ENCODE results near the gene PRKAR2B. TPM values are rescaled to one million over a fixed set of nuclear protein-coding genes. Genes with fewer than 3 reads are reported as not detected.

PRKAR2B gene
- polyA plus RNA-seq, 1 donor from 2014 or later, result 297 TPM

DNA sequence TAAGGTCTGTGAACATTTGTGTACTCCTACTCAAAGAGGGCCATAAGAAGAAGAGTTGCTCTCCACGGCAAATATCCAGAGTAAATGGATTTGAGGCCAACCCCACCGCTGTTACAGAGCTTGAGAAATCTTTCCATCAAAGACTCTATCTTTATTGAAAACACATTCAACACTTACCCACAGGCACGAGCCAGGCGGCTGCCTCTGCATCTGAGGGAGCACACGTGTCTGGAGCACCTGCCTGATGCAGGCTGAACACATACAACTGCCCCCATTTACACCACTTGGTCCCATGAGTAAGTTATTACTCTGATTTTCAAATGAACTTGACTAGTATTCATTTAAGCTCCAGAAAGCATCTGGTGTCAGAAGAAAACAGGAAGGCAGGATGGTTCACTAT, 163.0 kb downstream of the PRKAR2B start:
- Histone ChIP-seq H3K27ac (ENCODE audit: low read length) (no peak overlapping the region), H3K9me3 (ENCODE audit: low read length) (no peaks in the 10 kb centered on the region), H3K79me2 (replicated peaks; ENCODE audit: insufficient read depth, low read length) (no peaks in the 10 kb centered on the region), H3K4me2 (ENCODE audit: low read length) (no peak overlapping the region), H3K4me3 (ENCODE audit: low read length) (no peak overlapping the region), H3F3A (ENCODE audit: insufficient read depth, low read length, poor library complexity, severe bottlenecking) (no peaks in the 10 kb centered on the region), H2AFZ (ENCODE audit: low read depth, low read length) (no peak overlapping the region), H4K20me1 (ENCODE audit: insufficient read depth) (no peaks in the 10 kb centered on the region), H3K9me2 (ENCODE audit: insufficient read depth, low read length) (no peaks in the 10 kb centered on the region), H3K27me3 (ENCODE audit: insufficient read depth, low read depth, low read length) (no peaks in the 10 kb centered on the region), H3K36me3 (ENCODE audit: insufficient read depth, low read length) (peaks cover 12% of the 10 kb centered on the region), H3K9ac (ENCODE audit: low read length) (no peak overlapping the region)
- TF ChIP-seq RAD21 (conservative IDR thresholded peaks at IDR 0.05), result no peak
- TF ChIP-seq, protein P1, sequence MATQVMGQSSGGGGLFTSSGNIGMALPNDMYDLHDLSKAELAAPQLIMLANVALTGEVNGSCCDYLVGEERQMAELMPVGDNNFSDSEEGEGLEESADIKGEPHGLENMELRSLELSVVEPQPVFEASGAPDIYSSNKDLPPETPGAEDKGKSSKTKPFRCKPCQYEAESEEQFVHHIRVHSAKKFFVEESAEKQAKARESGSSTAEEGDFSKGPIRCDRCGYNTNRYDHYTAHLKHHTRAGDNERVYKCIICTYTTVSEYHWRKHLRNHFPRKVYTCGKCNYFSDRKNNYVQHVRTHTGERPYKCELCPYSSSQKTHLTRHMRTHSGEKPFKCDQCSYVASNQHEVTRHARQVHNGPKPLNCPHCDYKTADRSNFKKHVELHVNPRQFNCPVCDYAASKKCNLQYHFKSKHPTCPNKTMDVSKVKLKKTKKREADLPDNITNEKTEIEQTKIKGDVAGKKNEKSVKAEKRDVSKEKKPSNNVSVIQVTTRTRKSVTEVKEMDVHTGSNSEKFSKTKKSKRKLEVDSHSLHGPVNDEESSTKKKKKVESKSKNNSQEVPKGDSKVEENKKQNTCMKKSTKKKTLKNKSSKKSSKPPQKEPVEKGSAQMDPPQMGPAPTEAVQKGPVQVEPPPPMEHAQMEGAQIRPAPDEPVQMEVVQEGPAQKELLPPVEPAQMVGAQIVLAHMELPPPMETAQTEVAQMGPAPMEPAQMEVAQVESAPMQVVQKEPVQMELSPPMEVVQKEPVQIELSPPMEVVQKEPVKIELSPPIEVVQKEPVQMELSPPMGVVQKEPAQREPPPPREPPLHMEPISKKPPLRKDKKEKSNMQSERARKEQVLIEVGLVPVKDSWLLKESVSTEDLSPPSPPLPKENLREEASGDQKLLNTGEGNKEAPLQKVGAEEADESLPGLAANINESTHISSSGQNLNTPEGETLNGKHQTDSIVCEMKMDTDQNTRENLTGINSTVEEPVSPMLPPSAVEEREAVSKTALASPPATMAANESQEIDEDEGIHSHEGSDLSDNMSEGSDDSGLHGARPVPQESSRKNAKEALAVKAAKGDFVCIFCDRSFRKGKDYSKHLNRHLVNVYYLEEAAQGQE (IDR thresholded peaks at IDR 0.05; ENCODE audit: borderline replicate concordance), result no peak
- TF ChIP-seq EZH2 (IDR thresholded peaks at IDR 0.05; ENCODE audit: borderline replicate concordance, insufficient read depth, low read length, poor library complexity, severe bottlenecking), result no peak
- TF ChIP-seq POLR2AphosphoS5 (IDR thresholded peaks at IDR 0.05), result no peak
- TF ChIP-seq, protein P2, sequence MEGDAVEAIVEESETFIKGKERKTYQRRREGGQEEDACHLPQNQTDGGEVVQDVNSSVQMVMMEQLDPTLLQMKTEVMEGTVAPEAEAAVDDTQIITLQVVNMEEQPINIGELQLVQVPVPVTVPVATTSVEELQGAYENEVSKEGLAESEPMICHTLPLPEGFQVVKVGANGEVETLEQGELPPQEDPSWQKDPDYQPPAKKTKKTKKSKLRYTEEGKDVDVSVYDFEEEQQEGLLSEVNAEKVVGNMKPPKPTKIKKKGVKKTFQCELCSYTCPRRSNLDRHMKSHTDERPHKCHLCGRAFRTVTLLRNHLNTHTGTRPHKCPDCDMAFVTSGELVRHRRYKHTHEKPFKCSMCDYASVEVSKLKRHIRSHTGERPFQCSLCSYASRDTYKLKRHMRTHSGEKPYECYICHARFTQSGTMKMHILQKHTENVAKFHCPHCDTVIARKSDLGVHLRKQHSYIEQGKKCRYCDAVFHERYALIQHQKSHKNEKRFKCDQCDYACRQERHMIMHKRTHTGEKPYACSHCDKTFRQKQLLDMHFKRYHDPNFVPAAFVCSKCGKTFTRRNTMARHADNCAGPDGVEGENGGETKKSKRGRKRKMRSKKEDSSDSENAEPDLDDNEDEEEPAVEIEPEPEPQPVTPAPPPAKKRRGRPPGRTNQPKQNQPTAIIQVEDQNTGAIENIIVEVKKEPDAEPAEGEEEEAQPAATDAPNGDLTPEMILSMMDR (IDR thresholded peaks at IDR 0.05; ENCODE audit: poor library complexity, severe bottlenecking), result no peak
- TF ChIP-seq TAF1 (IDR thresholded peaks at IDR 0.05; ENCODE audit: low read depth), result no peak
- TF ChIP-seq EP300 (conservative IDR thresholded peaks at IDR 0.05; ENCODE audit: poor library complexity, severe bottlenecking), result no peak
- no peak for TF ChIP-seq MXI1 (conservative IDR thresholded peaks at IDR 0.05; ENCODE audit: poor library complexity, severe bottlenecking)
- TF ChIP-seq SMC3 (conservative IDR thresholded peaks at IDR 0.05; ENCODE audit: poor library complexity), result no peak

DNA sequence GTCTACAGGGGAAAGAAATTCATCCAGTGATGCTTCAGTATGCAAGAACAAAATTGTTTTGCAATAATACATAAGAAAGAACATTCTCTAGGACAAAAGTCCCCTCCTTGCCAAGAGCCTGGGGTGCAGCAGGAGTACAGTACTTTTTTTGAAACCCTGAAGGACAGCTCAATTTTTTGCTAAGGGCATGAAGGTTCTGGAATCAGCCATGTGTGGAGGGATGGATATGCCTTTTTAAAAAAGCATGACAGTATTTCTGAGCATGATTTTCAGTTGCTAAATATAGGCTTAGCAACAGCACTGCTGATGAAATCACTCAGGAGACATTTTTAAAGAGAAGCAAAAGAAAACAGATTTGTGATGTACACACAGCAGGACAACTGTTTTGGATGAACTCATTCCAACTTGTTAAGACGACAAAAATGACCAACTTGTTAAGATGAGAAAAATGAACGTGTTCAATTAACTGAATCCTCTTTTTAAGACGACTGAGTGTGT, 163.6 kb downstream of the PRKAR2B start:
- peaks cover 12% of the 10 kb centered on the region for H3K36me3 ChIP-seq (ENCODE audit: insufficient read depth, low read length)
- no peak overlapping the region for H2AFZ ChIP-seq (ENCODE audit: low read depth, low read length)
- no peaks in the 10 kb centered on the region for H3F3A ChIP-seq (ENCODE audit: insufficient read depth, low read length, poor library complexity, severe bottlenecking)
- no peak for TF ChIP-seq TAF1 (IDR thresholded peaks at IDR 0.05; ENCODE audit: low read depth)
- TF ChIP-seq SMC3 (conservative IDR thresholded peaks at IDR 0.05; ENCODE audit: poor library complexity), result no peak
- no peak for TF ChIP-seq EP300 (conservative IDR thresholded peaks at IDR 0.05; ENCODE audit: poor library complexity, severe bottlenecking)
- no peak for TF ChIP-seq RAD21 (conservative IDR thresholded peaks at IDR 0.05)
- TF ChIP-seq MXI1 (conservative IDR thresholded peaks at IDR 0.05; ENCODE audit: poor library complexity, severe bottlenecking), result no peak
- TF ChIP-seq, protein P1 (IDR thresholded peaks at IDR 0.05; ENCODE audit: borderline replicate concordance), result no peak
- TF ChIP-seq, protein P2 (IDR thresholded peaks at IDR 0.05; ENCODE audit: poor library complexity, severe bottlenecking), result no peak
- no peak for TF ChIP-seq POLR2AphosphoS5 (IDR thresholded peaks at IDR 0.05)
- TF ChIP-seq EZH2 (IDR thresholded peaks at IDR 0.05; ENCODE audit: borderline replicate concordance, insufficient read depth, low read length, poor library complexity, severe bottlenecking), result no peak
- no peak overlapping the region for H3K4me3 ChIP-seq (ENCODE audit: low read length)
- no peaks in the 10 kb centered on the region for H3K9me2 ChIP-seq (ENCODE audit: insufficient read depth, low read length)
- no peak overlapping the region for H3K4me2 ChIP-seq (ENCODE audit: low read length)
- no peak overlapping the region for H3K27ac ChIP-seq (ENCODE audit: low read length)
- H3K9me3 ChIP-seq (ENCODE audit: low read length), result no peaks in the 10 kb centered on the region
- no peaks in the 10 kb centered on the region for H3K27me3 ChIP-seq (ENCODE audit: insufficient read depth, low read depth, low read length)
- H3K79me2 ChIP-seq (replicated peaks; ENCODE audit: insufficient read depth, low read length), result no peaks in the 10 kb centered on the region
- H4K20me1 ChIP-seq (ENCODE audit: insufficient read depth), result no peaks in the 10 kb centered on the region
- H3K9ac ChIP-seq (ENCODE audit: low read length), result no peak overlapping the region
